ENCODE measurements around the gene S100Z. TPM values are rescaled to one million over a fixed set of nuclear protein-coding genes. Genes with fewer than 3 reads are reported as not detected.

The S100Z gene
- total and polyA plus RNA-seq, 2 experiments from 2014 or later, result not detected

GRCh38 chr5:76836585-76836984 lies 13.2 kb upstream of the S100Z start:
- peaks cover 15% of the 10 kb centered on the region for H3K4me1 ChIP-seq (ENCODE audit: insufficient read depth)
- no peaks in the 10 kb centered on the region for H3K27me3 ChIP-seq (replicated peaks; ENCODE audit: insufficient read depth)
- H2AFZ ChIP-seq, result no peak overlapping the region
- H3K36me3 ChIP-seq (ENCODE audit: low read depth), result no peaks in the 10 kb centered on the region
- no peak overlapping the region for H3K9ac ChIP-seq
- peaks cover 14% of the 10 kb centered on the region for H3F3A ChIP-seq (ENCODE audit: insufficient read depth)
- H4K20me1 ChIP-seq (ENCODE audit: insufficient read depth), result no peaks in the 10 kb centered on the region
- no peak overlapping the region for H3K4me3 ChIP-seq
- H3K9me2 ChIP-seq (ENCODE audit: insufficient read depth), result no peaks in the 10 kb centered on the region
- no peaks in the 10 kb centered on the region for H3K9me3 ChIP-seq (ENCODE audit: low read depth)
- 72 to 74% methylated on average over 4 of the region's 4 CpGs for WGBS, 2 experiments (ENCODE audit: low coverage in 1 of 2, low lambda C conversion rate in 2 of 2, missing lambda C conversion rate in 2 of 2)
- TF ChIP-seq EZH2phosphoT487 (IDR thresholded peaks at IDR 0.05; ENCODE audit: insufficient read depth, low read depth) (no peak), EZH2 (IDR thresholded peaks at IDR 0.05; ENCODE audit: insufficient read depth, poor library complexity, severe bottlenecking) (no peak)
- no peaks in the 10 kb centered on the region for H3K79me2 ChIP-seq (ENCODE audit: insufficient read depth)
- no peak for DNase-seq
- in situ Hi-C loops (cut with MboI), result no loop called here
- H3K4me2 ChIP-seq (ENCODE audit: unreplicated experiment), result no peak overlapping the region
- H3K27ac ChIP-seq, result no peak overlapping the region

- H3K36me3 ChIP-seq (ENCODE audit: low read depth), result no peaks in the 10 kb centered on the region
- in situ Hi-C loops (cut with MboI), result no loop called here
- H3K9me3 ChIP-seq (ENCODE audit: low read depth), result no peaks in the 10 kb centered on the region
- no peaks in the 10 kb centered on the region for H3K79me2 ChIP-seq (ENCODE audit: insufficient read depth)
- DNase-seq, result peak; percentile 49
- H3K4me2 ChIP-seq (ENCODE audit: unreplicated experiment), result peak overlapping the region; percentile 56
- no peak for TF ChIP-seq EZH2 (IDR thresholded peaks at IDR 0.05; ENCODE audit: insufficient read depth, poor library complexity, severe bottlenecking)
- no peak for TF ChIP-seq EZH2phosphoT487 (IDR thresholded peaks at IDR 0.05; ENCODE audit: insufficient read depth, low read depth)
- H3K27me3 ChIP-seq (replicated peaks; ENCODE audit: insufficient read depth), result no peaks in the 10 kb centered on the region
- no peaks in the 10 kb centered on the region for H3K9me2 ChIP-seq (ENCODE audit: insufficient read depth)
- H4K20me1 ChIP-seq (ENCODE audit: insufficient read depth), result no peaks in the 10 kb centered on the region
- no peak overlapping the region for H3K4me3 ChIP-seq
- 14 to 21% methylated on average over 7 of the region's 7 CpGs for WGBS, 2 experiments (ENCODE audit: low coverage in 1 of 2, low lambda C conversion rate in 2 of 2, missing lambda C conversion rate in 2 of 2)
- H3K4me1 ChIP-seq (ENCODE audit: insufficient read depth), result peaks cover 13% of the 10 kb centered on the region
- peaks cover 14% of the 10 kb centered on the region for H3F3A ChIP-seq (ENCODE audit: insufficient read depth)
- H2AFZ ChIP-seq, result no peak overlapping the region
- no peak overlapping the region for H3K27ac ChIP-seq
- no peak overlapping the region for H3K9ac ChIP-seq
Observed at GRCh38 chr5:76838481-76839261, 11.1 kb upstream of the S100Z start.

- WGBS, 2 experiments (ENCODE audit: low coverage in 1 of 2, low lambda C conversion rate in 2 of 2, missing lambda C conversion rate in 2 of 2), result 58 to 71% methylated on average over 3 of the region's 3 CpGs
- DNase-seq, result no peak
- Histone ChIP-seq H3K4me2 (ENCODE audit: unreplicated experiment) (no peak overlapping the region), H3K27me3 (replicated peaks; ENCODE audit: insufficient read depth) (no peaks in the 10 kb centered on the region), H3K4me1 (ENCODE audit: insufficient read depth) (peaks cover 13% of the 10 kb centered on the region), H3F3A (ENCODE audit: insufficient read depth) (peaks cover 14% of the 10 kb centered on the region), H3K27ac (no peak overlapping the region), H3K79me2 (ENCODE audit: insufficient read depth) (no peaks in the 10 kb centered on the region), H3K36me3 (ENCODE audit: low read depth) (no peaks in the 10 kb centered on the region), H3K4me3 (no peak overlapping the region), H2AFZ (no peak overlapping the region), H3K9me2 (ENCODE audit: insufficient read depth) (no peaks in the 10 kb centered on the region), H3K9ac (no peak overlapping the region), H3K9me3 (ENCODE audit: low read depth) (no peaks in the 10 kb centered on the region), H4K20me1 (ENCODE audit: insufficient read depth) (no peaks in the 10 kb centered on the region)
- TF ChIP-seq EZH2 (IDR thresholded peaks at IDR 0.05; ENCODE audit: insufficient read depth, poor library complexity, severe bottlenecking) (no peak), EZH2phosphoT487 (IDR thresholded peaks at IDR 0.05; ENCODE audit: insufficient read depth, low read depth) (no peak)
- in situ Hi-C loops (cut with MboI), result no loop called here
Observed at GRCh38 chr5:76841361-76841760, 8.5 kb upstream of the S100Z start.

- no peaks in the 10 kb centered on the region for H3K9me2 ChIP-seq (ENCODE audit: insufficient read depth)
- H3K79me2 ChIP-seq (ENCODE audit: insufficient read depth), result no peaks in the 10 kb centered on the region
- no peak overlapping the region for H3K4me3 ChIP-seq
- H2AFZ ChIP-seq, result no peak overlapping the region
- H3K4me1 ChIP-seq (ENCODE audit: insufficient read depth), result no peaks in the 10 kb centered on the region
- no peak overlapping the region for H3K9ac ChIP-seq
- H3K36me3 ChIP-seq (ENCODE audit: low read depth), result no peaks in the 10 kb centered on the region
- H3K4me2 ChIP-seq (ENCODE audit: unreplicated experiment), result no peak overlapping the region
- H3K27me3 ChIP-seq (replicated peaks; ENCODE audit: insufficient read depth), result no peaks in the 10 kb centered on the region
- no peaks in the 10 kb centered on the region for H4K20me1 ChIP-seq (ENCODE audit: insufficient read depth)
- in situ Hi-C loops (cut with MboI), result no loop called here
- no peak for TF ChIP-seq EZH2 (IDR thresholded peaks at IDR 0.05; ENCODE audit: insufficient read depth, poor library complexity, severe bottlenecking)
- no peak for TF ChIP-seq EZH2phosphoT487 (IDR thresholded peaks at IDR 0.05; ENCODE audit: insufficient read depth, low read depth)
- H3K27ac ChIP-seq, result no peak overlapping the region
- no peaks in the 10 kb centered on the region for H3F3A ChIP-seq (ENCODE audit: insufficient read depth)
- no peaks in the 10 kb centered on the region for H3K9me3 ChIP-seq (ENCODE audit: low read depth)
- DNase-seq, result no peak
- 86 to 89% methylated on average over 3 of the region's 3 CpGs for WGBS, 2 experiments (ENCODE audit: low coverage in 1 of 2, low lambda C conversion rate in 2 of 2, missing lambda C conversion rate in 2 of 2)
Observed at GRCh38 chr5:76845890-76846289, 3.9 kb upstream of the S100Z start.
